MV-4-11 (cell line): Measurements from ENCODE around the gene ELOVL5.

ENCODE experiments used
- DNase-seq: peaks from one replicate; lab custom pipeline; 2025; lab: John Stamatoyannopoulos, UW

ELOVL5 gene

GRCh38 chr6:53240139-53240538 lies 108.6 kb downstream of the ELOVL5 start:
- DNase-seq, result no peak

- DNase-seq, result no peak
Observed at GRCh38 chr6:53239526-53239925, 109.2 kb downstream of the ELOVL5 start.

GRCh38 chr6:53238311-53238710 lies 110.4 kb downstream of the ELOVL5 start:
- no peak for DNase-seq

- DNase-seq, result no peak
Observed at GRCh38 chr6:53236241-53236640, 112.5 kb downstream of the ELOVL5 start.

- no peak for DNase-seq
Observed at GRCh38 chr6:53235508-53235907, 113.2 kb downstream of the ELOVL5 start.

GRCh38 chr6:53233309-53233708 lies 115.4 kb downstream of the ELOVL5 start:
- DNase-seq, result no peak

GRCh38 chr6:53230775-53231467 lies 117.8 kb downstream of the ELOVL5 start:
- no peak for DNase-seq

- no peak for DNase-seq
Observed at GRCh38 chr6:53227847-53228246, 120.9 kb downstream of the ELOVL5 start.

- no peak for DNase-seq
Observed at GRCh38 chr6:53220605-53221004, 128.1 kb downstream of the ELOVL5 start.
